Pancreas (tissue), 10 donors: ENCODE measurements around the gene ULBP2. TPM values are rescaled to one million over a fixed set of nuclear protein-coding genes. Genes with fewer than 3 reads are reported as not detected.
"Not testable (repeated sequence)": the region's sequence is repeated elsewhere in the genome, so short reads cannot be mapped to it uniquely, and the experiment has no call there.

Experiments used
- ATAC-seq, 4 donors: fragments of 200-7000 bp; cut with Tn5 transposase; one replicate each; pipeline versions ENCODE4 v1.8.0 to v1.9.1; 2020; ENCODE audit warnings: mild to moderate bottlenecking in 4 of 4, moderate library complexity in 4 of 4
- DNase-seq, 6 donors: peaks; one replicate each; pipeline ENCODE4 v3.0.0-alpha.2; 2020
- FAIRE-seq: peaks from 2 replicates; lab custom pipeline; 2012; peaks lifted over from hg19 to GRCh38; lab: Jason Lieb, UNC
- H3K27ac ChIP-seq, 4 donors: fragments of 200-600 bp; sonication (generic); 1 replicate in 3 of 4; 2 replicates in 1 of 4; pipeline versions ENCODE4 v1.5.0 to v1.8.0; 2020
- H3K27me3 ChIP-seq, 4 donors: fragments of 200-600 bp; one replicate each; pipeline ENCODE4 v1.8.0; 2021
- H3K36me3 ChIP-seq, 3 donors: fragments of 200-600 bp; sonication (generic) in 1 of 3; one replicate each; pipeline versions ENCODE4 v1.5.0 to v1.8.0; 2020 to 2021
- H3K4me1 ChIP-seq, 3 donors: fragments of 200-600 bp; one replicate each; pipeline ENCODE4 v1.8.0; 2021
- H3K4me3 ChIP-seq, 4 donors: fragments of 200-600 bp; sonication (generic) in 2 of 4; one replicate each; pipeline versions ENCODE4 v1.5.0 to v1.8.0; 2020 to 2021
- H3K9me3 ChIP-seq, 4 donors: fragments of 200-600 bp; one replicate each; pipeline ENCODE4 v1.8.0; 2021
- CTCF ChIP-seq, 4 donors: fragments of 200-600 bp; sonication (generic) in 3 of 4; IDR thresholded peaks; one replicate each; pipeline versions ENCODE4 v1.5.0 to v1.8.0; 2021; ENCODE audit warnings: antibody characterized with exemption in 4 of 4
- WGBS, 2 donors: extraction: QIAGEN DNeasy Blood & Tissue Kit; methylation state at CpG; one replicate each; pipeline ENCODE4 v1.1.7; 2013; 5-methylcytosine and 5-hydroxymethylcytosine counted together
- intact Hi-C, 3 donors: fragments of 100-400 bp; cut with DNase I; formaldehyde crosslinking; loops; one replicate each; pipeline versions ENCODE4 v1.11.1 to v1.14.2; 2022
- polyA plus RNA-seq, 2 donors: library from polyadenylated mRNA; stranded (reverse); fragments of 200-250 nt; gene quantifications; one replicate each; pipeline ENCODE4 v1.2.3, GENCODE V29; 2013
- total RNA-seq, 6 donors: library from RNA; stranded (reverse); fragmentation: NEBNext Ultra II Directional in 4 of 6; extraction: Animal tissue kit (Norgen Biotek cat#: 25700) in 4 of 6; gene quantifications; one replicate each; pipeline versions ENCODE4 v1.2.1 to v1.2.4, GENCODE V29; 2021 to 2023
- donor health status: healthy with polysubstance abuse.
- donor health status: DM: no; HTN: no; CAD: no; lungs with moderate emphysema.
- donor health status: DM: no; HTN: no; CAD: no.
- donor health status: control.
- donor health status: control.
- donor health status: Bipolar disorder and iron deficiency.
- donor health status: DM: yes; HTN: yes; CAD: no.
- donor health status: DM: no; HTN: no; CAD: no.
- donor health status: DM: no; HTN: no; CAD: no.
- donor health status: DM: yes; HTN: yes; CAD: no.

Gene ULBP2
- total and polyA plus RNA-seq, 8 donors: 0.19 to 0.37 (median 0.25) TPM; not detected in 3

- 74 to 83% methylated on average over 4 of the region's 4 CpGs for WGBS, 2 donors
- intact Hi-C loops: loop anchor here in 2 of 3 donors (5.0 kb wide), 2 partner anchors 78 to 83 kb away; no protein-coding TSS in a partner anchor
- DNase-seq: peak in 1 of 6 donors; percentile 17
- no peak overlapping the region for H3K27ac ChIP-seq
- no peak for FAIRE-seq
- no peaks in the 10 kb centered on the region for H3K36me3 ChIP-seq
- H3K4me3 ChIP-seq: no peak overlapping the region
- H3K4me1 ChIP-seq: peaks cover 0 to 3% (median 0%) of the 10 kb centered on the region in 3 donors
- H3K27me3 ChIP-seq: no peaks in the 10 kb centered on the region
- TF ChIP-seq CTCF (IDR thresholded peaks at IDR 0.05): no peak
- ATAC-seq: no peak
- no peaks in the 10 kb centered on the region for H3K9me3 ChIP-seq
These were observed 22.0 kb upstream of the ULBP2 start for GRCh38 chr6:149919834-149920225.

GRCh38 chr6:149921361-149921760 is 20.5 kb upstream of the ULBP2 start:
- no peak for TF ChIP-seq CTCF (IDR thresholded peaks at IDR 0.05)
- no peak for ATAC-seq
- H3K4me3 ChIP-seq: no peak overlapping the region
- WGBS, 2 donors: 85 to 86% methylated on average over 6 of the region's 6 CpGs
- FAIRE-seq: no peak
- DNase-seq: peak in 1 of 6 donors; percentile 34
- no peaks in the 10 kb centered on the region for H3K9me3 ChIP-seq
- H3K4me1 ChIP-seq: peaks cover 0 to 3% (median 0%) of the 10 kb centered on the region in 3 donors
- no peaks in the 10 kb centered on the region for H3K36me3 ChIP-seq
- intact Hi-C loops: loop anchor here in 1 of 3 donors (5.0 kb wide), 1 partner anchor 84 kb away; no protein-coding TSS in a partner anchor
- H3K27me3 ChIP-seq: no peaks in the 10 kb centered on the region
- no peak overlapping the region for H3K27ac ChIP-seq

- H3K27me3 ChIP-seq, FAIRE-seq, H3K4me3 ChIP-seq, H3K4me1 ChIP-seq, H3K36me3 ChIP-seq, H3K9me3 ChIP-seq, ATAC-seq, H3K27ac ChIP-seq: not testable (repeated sequence)
- 33 to 46% methylated on average over 5 of the region's 5 CpGs for WGBS, 2 donors
- peak in 1 of 6 donors; percentile 48 for DNase-seq
- intact Hi-C loops: loop anchor here in 1 of 3 donors (5.0 kb wide), 1 partner anchor 85 kb away; no protein-coding TSS in a partner anchor
These were observed 19.7 kb upstream of the ULBP2 start for GRCh38 chr6:149922091-149922490.

GRCh38 chr6:149922642-149923326 is 19.0 kb upstream of the ULBP2 start, which contains the start of gene RAET1G:
RAET1G (minus strand) TSS chr6:149923121; CDS start chr6:149923010, 111 bp downstream.
- no peaks in the 10 kb centered on the region for H3K9me3 ChIP-seq
- no peaks in the 10 kb centered on the region for H3K27me3 ChIP-seq
- H3K36me3 ChIP-seq: no peaks in the 10 kb centered on the region
- H3K27ac ChIP-seq: no peak within 1 kb of the TSS
- H3K4me1 ChIP-seq: peaks cover 0 to 3% (median 0%) of the 10 kb centered on the region in 3 donors
- peak; percentile 79 to 90 (median 86) for ATAC-seq
- intact Hi-C loops: loop anchor here in 1 of 3 donors (5.0 kb wide), 1 partner anchor 85 kb away; no protein-coding TSS in a partner anchor
- peak within 1 kb of the TSS; percentile 10 to 61 (median 26) for H3K4me3 ChIP-seq
- WGBS, 2 donors: 1% methylated on average over 37 to 40 of the region's 40 CpGs
- peak; percentile 81 to 92 (median 88) for DNase-seq
- TF ChIP-seq CTCF (IDR thresholded peaks at IDR 0.05): no peak
- FAIRE-seq: peak; percentile 32

GRCh38 chr6:149923327-149923986 is 18.4 kb upstream of the ULBP2 start:
- Histone ChIP-seq H3K27me3 (no peaks in the 10 kb centered on the region), H3K9me3 (no peaks in the 10 kb centered on the region), H3K36me3 (no peaks in the 10 kb centered on the region), H3K4me1 (peaks cover 0 to 3% (median 0%) of the 10 kb centered on the region in 3 donors), H3K27ac (no peak overlapping the region), H3K4me3 (peak overlapping the region; percentile 10 to 61 (median 26))
- intact Hi-C loops: loop anchor here in 1 of 3 donors (5.0 kb wide), 1 partner anchor 86 kb away; no protein-coding TSS in a partner anchor
- WGBS, 2 donors: 21 to 23% methylated on average over 33 of the region's 33 CpGs
- FAIRE-seq (no peak), DNase-seq (peak in 1 of 6 donors; percentile 19), ATAC-seq (peak in 3 of 4 donors; percentile 1 to 4 (median 1))
- no peak for TF ChIP-seq CTCF (IDR thresholded peaks at IDR 0.05)
